OCI-LY7 (cell line): ENCODE data around the gene SPSB1.

Experiments
- EZH2phosphoT487 ChIP-seq: fragments of 200-600 bp; sonication (generic); IDR thresholded peaks from 2 replicates; pipeline ENCODE4 v1.6.1; 2018; ENCODE audit warnings: low read depth, borderline replicate concordance, mild to moderate bottlenecking, mixed run types, antibody characterized with exemption, low read length, moderate library complexity, mixed read lengths
- TF ChIP-seq, protein P1 (sequence below): fragments of 200-600 bp; sonication (generic); conservative IDR thresholded peaks from 2 replicates; pipeline ENCODE4 v1.5.1; 2014; ENCODE audit warnings: mild to moderate bottlenecking, antibody characterized with exemption, low read length, moderate library complexity, mixed read lengths

GRCh38 chr1:9366943-9367780 lies 74.5 kb downstream of the SPSB1 start:
- TF ChIP-seq, protein P1, sequence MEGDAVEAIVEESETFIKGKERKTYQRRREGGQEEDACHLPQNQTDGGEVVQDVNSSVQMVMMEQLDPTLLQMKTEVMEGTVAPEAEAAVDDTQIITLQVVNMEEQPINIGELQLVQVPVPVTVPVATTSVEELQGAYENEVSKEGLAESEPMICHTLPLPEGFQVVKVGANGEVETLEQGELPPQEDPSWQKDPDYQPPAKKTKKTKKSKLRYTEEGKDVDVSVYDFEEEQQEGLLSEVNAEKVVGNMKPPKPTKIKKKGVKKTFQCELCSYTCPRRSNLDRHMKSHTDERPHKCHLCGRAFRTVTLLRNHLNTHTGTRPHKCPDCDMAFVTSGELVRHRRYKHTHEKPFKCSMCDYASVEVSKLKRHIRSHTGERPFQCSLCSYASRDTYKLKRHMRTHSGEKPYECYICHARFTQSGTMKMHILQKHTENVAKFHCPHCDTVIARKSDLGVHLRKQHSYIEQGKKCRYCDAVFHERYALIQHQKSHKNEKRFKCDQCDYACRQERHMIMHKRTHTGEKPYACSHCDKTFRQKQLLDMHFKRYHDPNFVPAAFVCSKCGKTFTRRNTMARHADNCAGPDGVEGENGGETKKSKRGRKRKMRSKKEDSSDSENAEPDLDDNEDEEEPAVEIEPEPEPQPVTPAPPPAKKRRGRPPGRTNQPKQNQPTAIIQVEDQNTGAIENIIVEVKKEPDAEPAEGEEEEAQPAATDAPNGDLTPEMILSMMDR: no peak
- TF ChIP-seq EZH2phosphoT487: no peak
